ENCODE results near the gene RBBP8NL. TPM values are rescaled to one million over a fixed set of nuclear protein-coding genes. Genes with fewer than 3 reads are reported as not detected.

RBBP8NL gene
- total RNA-seq, 2 experiments from 2014 or later: not detected

- Mint-ChIP-seq H3K36me3 (ENCODE audit: low read depth) (no peaks in the 10 kb centered on the region), H3K27me3 (no peaks in the 10 kb centered on the region), H3K27ac (no peak overlapping the region), H3K9me3 (no peaks in the 10 kb centered on the region), H3K4me3 (no peak overlapping the region), H3K4me1 (ENCODE audit: low read depth) (peaks cover 4% of the 10 kb centered on the region)
- no peak for DNase-seq
- Histone ChIP-seq H3K36me3 (ENCODE audit: insufficient read depth, low read length) (no peaks in the 10 kb centered on the region), H3K4me3 (ENCODE audit: low read length) (no peak overlapping the region), H3K27me3 (ENCODE audit: control insufficient read depth in 1 of 2, insufficient read depth in 2 of 2, low read length in 2 of 2) (peaks cover 0 to 2% of the 10 kb centered on the region in 2 experiments), H3K27ac (ENCODE audit: low read depth in 1 of 2, low read length in 2 of 2) (no peak overlapping the region), H3K4me1 (ENCODE audit: insufficient read depth, low read length) (peaks cover 22% of the 10 kb centered on the region), H3K9me3 (ENCODE audit: control insufficient read depth in 1 of 2, insufficient read depth in 1 of 2, low read length in 2 of 2) (peaks cover 0 to 9% of the 10 kb centered on the region in 2 experiments)
- intact Hi-C loops (cut with DNase I, micrococcal nuclease): no loop called here
- POLR2A ChIA-PET: no interaction called here
- no peak for TF ChIP-seq CTCF (IDR thresholded peaks at IDR 0.05)
- no peak for ATAC-seq (ENCODE audit: poor library complexity)
- CTCF ChIA-PET: no interaction called here
These were observed 14.9 kb downstream of the RBBP8NL start for GRCh38 chr20:62412194-62413024.

- H3K4me3 Mint-ChIP-seq: no peak overlapping the region
- CTCF ChIA-PET: no interaction called here
- intact Hi-C loops (cut with DNase I, micrococcal nuclease): no loop called here
These were observed 15.7 kb downstream of the RBBP8NL start for GRCh38 chr20:62411479-62412193.

More at GRCh38 chr20:62411479-62412193, 15.7 kb downstream of the RBBP8NL start:
- no peaks in the 10 kb centered on the region for H3K36me3 ChIP-seq (ENCODE audit: insufficient read depth, low read length)
- peaks cover 0 to 9% of the 10 kb centered on the region in 2 experiments for H3K9me3 ChIP-seq (ENCODE audit: control insufficient read depth in 1 of 2, insufficient read depth in 1 of 2, low read length in 2 of 2)
- TF ChIP-seq CTCF (IDR thresholded peaks at IDR 0.05): no peak
- POLR2A ChIA-PET: no interaction called here
- peaks cover 4% of the 10 kb centered on the region for H3K4me1 Mint-ChIP-seq (ENCODE audit: low read depth)
- H3K27me3 Mint-ChIP-seq: no peaks in the 10 kb centered on the region
- H3K36me3 Mint-ChIP-seq (ENCODE audit: low read depth): no peaks in the 10 kb centered on the region
- ATAC-seq (ENCODE audit: poor library complexity) (no peak), DNase-seq (no peak)
- no peaks in the 10 kb centered on the region for H3K9me3 Mint-ChIP-seq
- peaks cover 25% of the 10 kb centered on the region for H3K4me1 ChIP-seq (ENCODE audit: insufficient read depth, low read length)
- H3K27ac ChIP-seq (ENCODE audit: low read depth in 1 of 2, low read length in 2 of 2): no peak overlapping the region
- H3K27me3 ChIP-seq (ENCODE audit: control insufficient read depth in 1 of 2, insufficient read depth in 2 of 2, low read length in 2 of 2): peaks cover 0 to 2% of the 10 kb centered on the region in 2 experiments
- H3K4me3 ChIP-seq (ENCODE audit: low read length): no peak overlapping the region
- H3K27ac Mint-ChIP-seq: no peak overlapping the region

Data from CD4-positive, alpha-beta T cell (primary cell).